Body of pancreas (tissue), 4 donors: ENCODE results near the gene LCE4A. TPM values are rescaled to one million over a fixed set of nuclear protein-coding genes. Genes with fewer than 3 reads are reported as not detected.

Experiments
- ATAC-seq: fragments of 150-250 bp; one replicate; pipeline ENCODE4 v1.9.1; 2016
- DNase-seq, 4 donors: peaks; one replicate each; pipeline ENCODE4 v3.0.0-alpha.2; 2019
- H3K27ac ChIP-seq, 4 donors: fragments of 200-600 bp; sonication (generic); 1 replicate in 3 of 4; 2 replicates in 1 of 4; pipeline versions ENCODE4 v1.5.1 to v1.6.1; 2016 to 2019; ENCODE audit warnings: mild to moderate bottlenecking in 1 of 4, mixed read lengths in 1 of 4, moderate library complexity in 1 of 4
- H3K27me3 ChIP-seq, 2 donors: fragments of 200-600 bp; sonication (generic); one replicate each; pipeline ENCODE4 v1.6.0; 2016; ENCODE audit warnings: mild to moderate bottlenecking in 1 of 2
- H3K36me3 ChIP-seq, 2 donors: fragments of 200-600 bp; sonication (generic); replicated peaks in 1 of 2; 2 replicates each; pipeline ENCODE4 v1.5.1; 2016; ENCODE audit warnings: low read depth in 2 of 2; ENCODE audit not compliant: insufficient read depth in 1 of 2
- H3K4me1 ChIP-seq: fragments of 200-600 bp; sonication (generic); one replicate; pipeline ENCODE4 v1.6.0; 2016
- H3K4me3 ChIP-seq, 2 donors: fragments of 200-600 bp; sonication (generic); 1 replicate in 1 of 2; 2 replicates in 1 of 2; pipeline ENCODE4 v1.5.1; 2016 to 2019
- H3K9me3 ChIP-seq, 3 donors: fragments of 200-600 bp; sonication (generic); 1 replicate in 2 of 3; 2 replicates in 1 of 3; pipeline ENCODE4 v1.5.1; 2016
- CTCF ChIP-seq, 7 experiments: fragments of 450-650 bp in 4 of 7; fragments of 200-600 bp in 3 of 7; sonication (generic) in 3 of 7; IDR thresholded peaks; one replicate each; pipeline ENCODE4 v1.5.1; 2016 to 2019; ENCODE audit warnings: antibody characterized with exemption in 7 of 7
- POLR2A ChIP-seq, 3 donors: fragments of 450-650 bp; IDR thresholded peaks; one replicate each; pipeline ENCODE4 v1.6.1; 2016; ENCODE audit warnings: antibody characterized with exemption in 3 of 3, mild to moderate bottlenecking in 2 of 3
- WGBS, 2 donors: methylation state at CpG; one replicate each; pipeline ENCODE4 v1.1.5; 2017; 5-methylcytosine and 5-hydroxymethylcytosine counted together
- intact Hi-C: fragments of 100-400 bp; cut with DNase I; formaldehyde crosslinking; loops from one replicate; pipeline ENCODE4 v1.15.1; 2023
- total RNA-seq, 2 donors: library from RNA; depleted of rRNA; stranded (reverse); fragments of >200 nt; gene quantifications; one replicate each; pipeline ENCODE4 v1.1.0, GENCODE V29; 2016

The LCE4A gene
- total RNA-seq, 2 donors from 2014 or later: not detected

DNA sequence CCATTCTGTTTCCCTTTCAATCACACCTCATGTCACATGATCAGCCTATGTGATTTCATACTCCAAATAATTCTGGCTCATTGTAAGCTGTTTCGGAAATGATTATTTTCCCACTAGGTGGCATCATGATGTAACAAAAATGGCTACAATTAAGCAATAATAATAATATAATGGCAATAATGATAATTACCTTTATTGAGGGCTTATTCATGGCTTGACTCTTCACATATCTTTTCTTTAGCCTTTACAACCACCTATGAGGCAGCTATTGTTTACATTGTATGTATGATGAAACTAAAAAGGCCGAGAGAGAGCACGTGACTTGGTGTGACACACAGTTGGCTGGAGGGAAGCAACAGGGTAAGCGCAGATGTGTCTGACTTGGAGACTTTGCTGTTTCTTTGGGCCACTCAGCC is 37.3 kb downstream of the LCE4A start:
- intact Hi-C loops: no loop called here
- no peaks in the 10 kb centered on the region for H3K36me3 ChIP-seq
- WGBS, 2 donors: 32 to 39% methylated on average over 4 of the region's 4 CpGs

GRCh38 chr1:152745765-152746444 is 37.9 kb downstream of the LCE4A start:
- DNase-seq (no peak), ATAC-seq (no peak)
- Histone ChIP-seq H3K27ac (no peak overlapping the region), H3K9me3 (no peaks in the 10 kb centered on the region), H3K4me3 (no peak overlapping the region), H3K36me3 (no peaks in the 10 kb centered on the region), H3K27me3 (no peaks in the 10 kb centered on the region), H3K4me1 (no peaks in the 10 kb centered on the region)
- intact Hi-C loops: no loop called here
- 67 to 68% methylated on average over 6 of the region's 6 CpGs for WGBS, 2 donors
- no peak for TF ChIP-seq POLR2A (IDR thresholded peaks at IDR 0.05)
- TF ChIP-seq CTCF (IDR thresholded peaks at IDR 0.05): no peak

More for the DNA sequence above, 37.3 kb downstream of the LCE4A start:
- H3K9me3 ChIP-seq: no peaks in the 10 kb centered on the region
- DNase-seq (no peak), ATAC-seq (no peak)
- no peak overlapping the region for H3K4me3 ChIP-seq
- TF ChIP-seq CTCF (IDR thresholded peaks at IDR 0.05): no peak
- no peak for TF ChIP-seq POLR2A (IDR thresholded peaks at IDR 0.05)
- H3K4me1 ChIP-seq: no peaks in the 10 kb centered on the region
- H3K27ac ChIP-seq: no peak overlapping the region
- no peaks in the 10 kb centered on the region for H3K27me3 ChIP-seq

GRCh38 chr1:152747831-152748230 is 39.9 kb downstream of the LCE4A start:
- Histone ChIP-seq H3K4me1 (no peaks in the 10 kb centered on the region), H3K4me3 (no peak overlapping the region), H3K27me3 (no peaks in the 10 kb centered on the region), H3K27ac (no peak overlapping the region), H3K36me3 (no peaks in the 10 kb centered on the region), H3K9me3 (no peaks in the 10 kb centered on the region)
- no peak for DNase-seq
- ATAC-seq: no peak
- 15 to 37% methylated on average over 1 of the region's 1 CpG for WGBS, 2 donors
- intact Hi-C loops: no loop called here
- TF ChIP-seq POLR2A (IDR thresholded peaks at IDR 0.05): no peak
- no peak for TF ChIP-seq CTCF (IDR thresholded peaks at IDR 0.05)

DNA sequence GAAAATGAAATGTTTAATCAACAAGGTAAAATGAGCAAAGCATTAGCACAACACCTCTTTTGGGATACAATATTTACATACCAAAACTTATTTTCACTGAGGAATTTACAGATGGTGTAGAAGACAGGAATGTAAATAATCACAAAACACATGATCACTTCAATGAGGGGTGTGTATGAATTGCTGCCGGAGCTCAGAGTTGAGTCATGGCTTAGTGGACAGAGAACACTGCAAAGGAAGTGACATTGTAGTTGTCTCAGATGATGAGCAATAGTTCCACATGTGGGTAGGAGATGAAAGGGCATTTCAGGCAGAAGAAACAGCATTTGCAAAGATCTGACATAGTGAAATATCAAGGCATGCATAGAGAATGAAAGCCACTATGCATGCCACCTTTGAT is 44.3 kb downstream of the LCE4A start:
- Histone ChIP-seq H3K27ac (no peak overlapping the region), H3K36me3 (no peaks in the 10 kb centered on the region), H3K4me1 (no peaks in the 10 kb centered on the region), H3K4me3 (no peak overlapping the region), H3K27me3 (no peaks in the 10 kb centered on the region), H3K9me3 (no peaks in the 10 kb centered on the region)
- TF ChIP-seq POLR2A (IDR thresholded peaks at IDR 0.05): no peak
- TF ChIP-seq CTCF (IDR thresholded peaks at IDR 0.05): no peak
- WGBS, 2 donors: 10 to 21% methylated on average over 1 of the region's 1 CpG
- DNase-seq: no peak
- ATAC-seq: no peak
- intact Hi-C loops: no loop called here

- 9 to 17% methylated on average over 1 of the region's 1 CpG for WGBS, 2 donors
- no peak for ATAC-seq
Observed at GRCh38 chr1:152753586-152753985, 45.6 kb downstream of the LCE4A start.

More at GRCh38 chr1:152753586-152753985, 45.6 kb downstream of the LCE4A start:
- intact Hi-C loops: no loop called here
- TF ChIP-seq CTCF (IDR thresholded peaks at IDR 0.05) (no peak), POLR2A (IDR thresholded peaks at IDR 0.05) (no peak)
- H3K4me1 ChIP-seq: no peaks in the 10 kb centered on the region
- no peak overlapping the region for H3K4me3 ChIP-seq
- no peaks in the 10 kb centered on the region for H3K9me3 ChIP-seq
- H3K36me3 ChIP-seq: no peaks in the 10 kb centered on the region
- H3K27me3 ChIP-seq: no peaks in the 10 kb centered on the region
- no peak overlapping the region for H3K27ac ChIP-seq
- DNase-seq: no peak
